Activated T-cell treated with anti-CD3 and anti-CD28 coated beads, Interleukin-2, amount 50 U/mL, for 24 hours (primary cell): ENCODE measurements around the gene STIMATE.

ENCODE experiments used
- DNase-seq: peaks from one replicate; pipeline ENCODE4 v3.0.0-alpha.2; 2020
- H3K27ac Mint-ChIP-seq: 2 replicates; pipeline ENCODE4 v1.8.0; 2020; ENCODE audit warnings: mild to moderate bottlenecking, mixed read lengths
- H3K27me3 Mint-ChIP-seq: 2 replicates; pipeline ENCODE4 v1.8.0; 2020; ENCODE audit warnings: mixed read lengths
- H3K36me3 Mint-ChIP-seq: 2 replicates; pipeline ENCODE4 v1.8.0; 2020; ENCODE audit warnings: low read depth, mixed read lengths
- H3K4me1 Mint-ChIP-seq: 2 replicates; pipeline ENCODE4 v1.8.0; 2020; ENCODE audit warnings: low read depth, mixed read lengths
- H3K4me3 Mint-ChIP-seq: 2 replicates; pipeline ENCODE4 v1.8.0; 2020; ENCODE audit warnings: mild to moderate bottlenecking, moderate library complexity, mixed read lengths
- H3K9me3 Mint-ChIP-seq: 2 replicates; pipeline ENCODE4 v1.8.0; 2020; ENCODE audit warnings: mixed read lengths

Gene STIMATE

DNA sequence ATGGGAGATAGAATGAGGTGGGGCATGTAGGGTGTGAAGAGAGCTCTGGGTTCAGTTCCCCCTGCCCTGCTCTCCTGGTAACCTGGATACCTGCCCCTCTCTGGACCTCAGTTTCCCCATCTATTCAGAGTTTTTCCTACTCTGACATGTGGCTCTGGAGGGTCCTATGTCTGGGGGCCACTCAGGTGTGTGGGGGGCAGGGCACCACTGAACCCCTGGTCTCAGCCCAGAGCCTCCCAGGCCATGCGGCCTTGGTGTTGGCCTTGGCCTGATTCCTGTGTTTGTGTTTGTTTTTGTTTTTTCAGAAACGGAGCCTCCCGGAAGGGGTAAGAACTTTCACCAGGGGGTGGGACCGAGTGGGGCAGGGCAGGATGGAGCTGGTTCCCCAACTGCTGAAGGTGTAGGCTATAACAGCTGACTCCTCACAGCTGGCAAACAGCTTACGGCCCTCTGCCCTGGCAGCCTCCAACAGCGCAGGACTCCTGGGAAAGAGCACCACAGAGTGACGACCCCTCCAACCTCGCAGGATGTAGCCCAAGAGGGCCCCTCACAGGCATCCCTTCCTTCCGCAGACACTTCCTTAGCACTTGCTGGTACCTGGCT, 101.9 kb downstream of the STIMATE start:
- Mint-ChIP-seq H3K9me3 (no peaks in the 10 kb centered on the region), H3K27ac (no peak overlapping the region)
- DNase-seq = no peak

DNA sequence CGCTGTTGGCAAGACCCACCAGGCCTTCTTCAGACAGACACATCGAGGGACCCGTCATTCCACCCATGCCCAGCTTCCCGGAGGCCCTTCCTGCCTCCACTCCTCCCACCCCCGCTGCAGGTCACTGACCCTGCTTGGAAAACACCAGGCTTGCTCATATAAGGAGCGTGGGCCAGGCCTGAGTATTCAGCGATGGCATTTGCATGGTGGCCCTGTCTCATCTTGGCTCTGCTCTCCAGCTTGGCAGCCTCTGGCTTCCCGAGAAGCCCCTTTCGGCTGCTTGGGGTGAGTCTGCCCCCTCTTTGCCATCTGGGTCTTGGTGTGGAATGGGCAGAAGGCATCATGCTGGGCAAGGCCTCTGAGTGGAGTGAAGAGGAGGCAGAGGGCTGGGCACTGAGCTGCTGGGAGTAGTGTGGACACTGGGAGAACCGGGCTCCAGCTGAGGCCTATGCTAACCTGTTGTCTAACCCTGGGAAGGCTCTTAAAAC, 102.7 kb downstream of the STIMATE start, which contains the start of gene ITIH3:
ITIH3 (plus strand) TSS at position 185 of the 488 bp plus-strand sequence; CDS start at position 193, 8 bp downstream.
- no peaks in the 10 kb centered on the region for H3K36me3 Mint-ChIP-seq
- H3K27me3 Mint-ChIP-seq = no peaks in the 10 kb centered on the region
- H3K4me3 Mint-ChIP-seq = no peak within 1 kb of the TSS
- H3K4me1 Mint-ChIP-seq = no peaks in the 10 kb centered on the region
- no peaks in the 10 kb centered on the region for H3K9me3 Mint-ChIP-seq
- no peak within 1 kb of the TSS for H3K27ac Mint-ChIP-seq
- no peak for DNase-seq

More for the DNA sequence above, 101.9 kb downstream of the STIMATE start:
- H3K4me3 Mint-ChIP-seq = no peak overlapping the region
- no peaks in the 10 kb centered on the region for H3K27me3 Mint-ChIP-seq
- H3K36me3 Mint-ChIP-seq = no peaks in the 10 kb centered on the region
- H3K4me1 Mint-ChIP-seq = no peaks in the 10 kb centered on the region

DNA sequence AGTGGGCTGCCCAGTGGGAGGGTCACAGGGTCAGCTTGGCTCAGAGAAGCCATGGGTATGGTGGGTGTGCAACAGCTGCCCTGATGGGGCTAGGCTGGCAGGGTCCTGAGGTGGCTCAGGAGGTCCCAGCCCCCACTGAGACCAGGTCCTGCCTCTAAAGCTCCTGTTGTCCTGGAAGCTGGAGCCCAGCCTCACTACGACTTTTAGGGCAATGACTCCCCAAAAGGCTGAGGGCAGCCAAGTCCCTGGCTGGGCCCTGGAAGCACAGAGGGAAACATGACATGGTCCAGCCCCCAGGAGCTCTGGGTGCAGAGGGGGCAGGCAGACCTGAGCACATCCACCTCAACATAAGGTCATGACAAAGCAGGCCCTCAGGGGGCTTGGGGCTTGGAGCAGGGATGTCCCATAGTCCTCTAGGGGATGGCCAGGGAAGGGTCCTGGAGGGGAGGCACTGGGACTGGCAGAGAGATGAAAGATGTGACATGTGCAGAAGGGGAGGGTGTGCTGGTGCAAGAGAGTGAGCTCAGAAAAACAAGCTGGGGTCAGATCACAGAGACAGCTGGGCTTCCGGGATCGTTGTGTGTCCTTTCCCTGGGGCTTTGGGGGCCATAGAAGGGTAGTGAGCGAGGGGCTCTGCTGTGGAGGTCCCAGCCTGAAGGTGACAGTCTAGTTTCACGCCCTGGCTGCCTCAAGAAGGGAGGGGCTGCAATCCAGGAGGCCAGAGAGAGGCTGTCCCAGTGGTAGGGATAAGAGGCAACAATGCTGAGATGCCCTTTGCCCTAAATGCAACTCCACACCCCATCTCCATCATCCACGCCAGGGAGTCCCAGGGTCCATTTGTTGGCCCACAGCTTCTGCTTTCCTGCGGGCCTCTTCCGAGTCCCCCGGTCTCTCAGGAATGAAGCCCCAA, 103.4 kb downstream of the STIMATE start:
- no peaks in the 10 kb centered on the region for H3K27me3 Mint-ChIP-seq
- no peaks in the 10 kb centered on the region for H3K36me3 Mint-ChIP-seq
- no peaks in the 10 kb centered on the region for H3K4me1 Mint-ChIP-seq
- no peak overlapping the region for H3K27ac Mint-ChIP-seq
- H3K4me3 Mint-ChIP-seq = no peak overlapping the region
- no peak for DNase-seq
- no peaks in the 10 kb centered on the region for H3K9me3 Mint-ChIP-seq

DNA sequence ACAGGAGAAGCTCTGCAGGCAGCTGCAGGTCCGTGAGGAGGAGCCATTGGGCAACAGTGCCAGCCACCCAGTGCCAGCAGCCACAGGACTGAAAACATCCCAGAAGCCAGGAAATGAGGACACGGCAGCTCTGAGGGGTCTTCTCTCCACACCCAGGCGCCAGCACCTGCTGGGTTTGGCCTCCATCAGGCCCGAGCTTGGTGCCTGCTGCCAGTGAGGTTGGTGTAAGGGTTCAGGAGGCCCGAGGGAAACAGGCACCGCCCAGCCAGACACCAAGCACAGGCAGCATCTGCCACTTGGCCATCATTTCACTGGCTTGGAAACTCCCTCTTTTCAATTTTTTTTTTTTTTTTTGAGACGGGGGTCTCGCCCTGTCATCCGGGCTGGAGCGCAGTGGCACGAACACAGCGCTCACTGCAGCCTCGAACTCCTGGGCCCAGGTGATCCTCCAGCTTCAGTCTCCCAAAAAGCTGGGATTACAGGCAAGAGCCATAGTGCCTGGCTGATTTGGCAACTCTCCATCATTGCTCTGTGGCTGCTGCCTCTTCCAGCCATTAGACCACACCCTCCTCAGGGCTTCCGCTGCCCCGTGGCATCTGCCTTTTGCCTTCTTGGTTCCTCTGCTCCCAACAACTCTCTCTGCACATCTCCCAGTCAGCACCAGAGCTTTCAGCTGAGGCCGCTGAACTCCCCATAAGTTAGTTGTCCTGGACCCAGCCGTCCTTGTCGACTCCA, 104.2 kb downstream of the STIMATE start:
- H3K9me3 Mint-ChIP-seq = no peaks in the 10 kb centered on the region
- H3K27me3 Mint-ChIP-seq = no peaks in the 10 kb centered on the region
- H3K4me1 Mint-ChIP-seq = no peaks in the 10 kb centered on the region
- H3K4me3 Mint-ChIP-seq = no peak overlapping the region
- no peaks in the 10 kb centered on the region for H3K36me3 Mint-ChIP-seq
- no peak overlapping the region for H3K27ac Mint-ChIP-seq
- DNase-seq = no peak

DNA sequence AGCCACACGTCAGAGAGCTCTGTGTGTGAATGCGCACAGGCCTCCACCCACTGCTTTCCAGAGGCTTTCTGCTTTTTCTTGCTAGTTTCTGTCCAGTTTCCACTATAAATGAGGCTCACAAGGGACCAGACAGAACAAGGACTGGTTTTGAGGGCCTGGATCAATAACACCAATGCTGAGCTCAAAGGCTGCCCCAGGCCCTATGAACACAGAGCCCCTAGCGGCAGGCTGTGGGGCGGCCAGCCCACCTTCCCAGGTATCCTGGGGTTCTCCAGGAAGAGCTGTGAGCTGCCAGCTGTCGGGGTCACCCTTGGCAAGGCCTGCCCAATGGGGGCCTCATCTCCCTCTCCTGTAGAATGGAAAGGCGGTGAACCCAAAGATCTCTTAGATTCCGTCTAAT, 104.9 kb downstream of the STIMATE start:
- no peaks in the 10 kb centered on the region for H3K9me3 Mint-ChIP-seq

DNA sequence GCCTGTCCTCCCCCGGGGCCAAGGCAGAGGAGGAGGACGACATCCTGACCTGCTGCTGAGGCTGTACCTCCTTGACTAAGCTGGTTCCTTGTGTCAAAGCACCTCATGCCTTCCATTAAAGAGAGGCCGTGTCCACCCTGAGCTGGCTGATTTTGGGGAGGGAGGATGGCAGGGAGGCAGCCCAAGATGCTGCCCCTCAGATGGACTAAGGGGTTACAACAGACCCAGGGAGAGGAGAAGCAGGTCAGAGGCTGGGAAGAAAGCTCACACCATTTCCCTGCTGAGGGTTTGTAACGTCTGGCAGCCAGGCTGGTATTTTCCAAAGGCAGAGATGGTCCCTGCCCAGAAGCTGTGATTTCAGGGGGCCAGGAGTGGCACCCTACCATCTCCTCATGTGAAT, 105.4 kb downstream of the STIMATE start:
- H3K4me1 Mint-ChIP-seq = no peaks in the 10 kb centered on the region
- no peak overlapping the region for H3K27ac Mint-ChIP-seq
- H3K4me3 Mint-ChIP-seq = no peak overlapping the region
- no peak for DNase-seq
- H3K36me3 Mint-ChIP-seq = no peaks in the 10 kb centered on the region
- H3K27me3 Mint-ChIP-seq = no peaks in the 10 kb centered on the region
- H3K9me3 Mint-ChIP-seq = no peaks in the 10 kb centered on the region

More for the DNA sequence above, 104.9 kb downstream of the STIMATE start:
- H3K4me3 Mint-ChIP-seq = no peak overlapping the region
- H3K36me3 Mint-ChIP-seq = no peaks in the 10 kb centered on the region
- DNase-seq = no peak
- no peak overlapping the region for H3K27ac Mint-ChIP-seq
- H3K27me3 Mint-ChIP-seq = no peaks in the 10 kb centered on the region
- H3K4me1 Mint-ChIP-seq = no peaks in the 10 kb centered on the region

DNA sequence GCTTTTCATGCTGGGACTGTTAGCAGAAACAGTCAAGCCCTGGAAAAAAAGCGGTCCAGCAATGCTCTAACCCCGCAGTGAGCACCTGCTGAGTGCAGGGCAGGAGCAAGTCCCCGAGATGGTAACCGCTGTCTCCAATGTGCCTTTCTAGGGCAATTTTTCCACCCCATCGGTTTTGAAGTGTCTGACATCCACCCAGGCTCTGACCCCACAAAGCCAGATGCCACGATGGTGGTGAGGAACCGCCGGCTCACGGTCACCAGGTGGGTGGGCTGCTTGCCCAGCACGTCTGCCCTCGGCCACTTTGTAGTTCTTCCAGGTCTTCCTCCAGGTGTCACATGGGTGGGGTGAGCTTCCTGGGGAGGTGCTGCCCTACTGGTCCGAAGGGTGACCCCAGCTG, 106.0 kb downstream of the STIMATE start:
- Mint-ChIP-seq H3K36me3 (no peaks in the 10 kb centered on the region), H3K4me1 (no peaks in the 10 kb centered on the region), H3K4me3 (no peak overlapping the region), H3K27me3 (no peaks in the 10 kb centered on the region), H3K9me3 (no peaks in the 10 kb centered on the region), H3K27ac (no peak overlapping the region)
- DNase-seq = no peak

DNA sequence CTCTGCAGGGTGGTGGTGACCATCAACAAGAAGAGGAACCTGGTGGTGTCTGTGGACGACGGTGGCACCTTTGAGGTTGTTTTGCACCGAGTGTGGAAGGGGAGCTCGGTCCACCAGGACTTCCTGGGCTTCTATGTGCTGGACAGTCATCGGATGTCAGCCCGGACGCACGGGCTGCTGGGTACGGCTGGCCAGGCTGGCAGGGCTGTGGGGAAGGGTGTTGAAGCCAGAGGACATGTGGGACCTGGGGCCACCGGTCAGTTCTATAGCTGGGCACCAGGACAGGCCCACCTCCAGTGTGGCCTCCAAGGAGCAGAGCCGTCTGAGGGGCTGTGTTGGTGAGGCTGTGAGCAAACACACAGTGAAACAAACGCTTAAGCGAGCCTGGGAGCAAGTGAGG, 106.6 kb downstream of the STIMATE start:
- Mint-ChIP-seq H3K4me1 (no peaks in the 10 kb centered on the region), H3K4me3 (no peak overlapping the region), H3K27me3 (no peaks in the 10 kb centered on the region), H3K36me3 (no peaks in the 10 kb centered on the region), H3K27ac (no peak overlapping the region), H3K9me3 (no peaks in the 10 kb centered on the region)
- DNase-seq = no peak

DNA sequence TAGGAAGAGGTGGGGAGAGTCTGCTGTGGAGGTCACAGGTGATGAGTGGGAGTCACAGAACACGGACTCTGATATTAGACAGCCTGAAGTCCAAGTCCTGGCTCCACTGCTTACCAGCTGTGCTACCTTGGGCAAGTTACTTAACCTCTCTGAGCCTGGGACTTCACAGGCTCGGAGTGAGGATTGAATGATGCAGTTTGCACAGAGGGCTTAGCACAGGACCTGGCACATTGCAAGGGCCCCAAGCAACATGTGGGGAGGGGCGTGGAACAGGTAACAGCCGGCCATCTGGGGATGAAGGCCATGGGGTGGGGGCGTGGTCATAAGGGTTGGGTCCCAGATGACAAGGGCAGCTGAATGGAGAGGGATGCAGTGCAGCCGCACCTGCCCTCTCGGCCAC, 107.0 kb downstream of the STIMATE start:
- Mint-ChIP-seq H3K4me3 (no peak overlapping the region), H3K36me3 (no peaks in the 10 kb centered on the region), H3K4me1 (no peaks in the 10 kb centered on the region), H3K9me3 (no peaks in the 10 kb centered on the region), H3K27me3 (no peaks in the 10 kb centered on the region), H3K27ac (no peak overlapping the region)
- no peak for DNase-seq

DNA sequence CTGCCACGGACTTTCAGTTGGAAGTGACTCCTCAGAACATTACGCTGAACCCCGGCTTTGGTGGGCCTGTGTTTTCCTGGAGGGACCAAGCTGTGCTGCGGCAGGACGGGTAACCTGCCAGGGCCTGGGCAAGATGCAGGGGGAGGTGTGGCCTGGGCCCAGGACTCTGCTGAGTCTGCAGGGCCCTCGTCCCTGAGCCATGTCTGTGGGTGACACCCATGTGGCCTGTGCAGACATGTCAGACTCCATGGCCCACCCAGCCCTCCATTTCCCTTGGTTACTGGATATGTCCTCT, 107.7 kb downstream of the STIMATE start:
- Mint-ChIP-seq H3K27me3 (no peaks in the 10 kb centered on the region), H3K4me1 (no peaks in the 10 kb centered on the region), H3K9me3 (no peaks in the 10 kb centered on the region), H3K27ac (no peak overlapping the region), H3K36me3 (no peaks in the 10 kb centered on the region), H3K4me3 (no peak overlapping the region)
- DNase-seq = no peak

DNA sequence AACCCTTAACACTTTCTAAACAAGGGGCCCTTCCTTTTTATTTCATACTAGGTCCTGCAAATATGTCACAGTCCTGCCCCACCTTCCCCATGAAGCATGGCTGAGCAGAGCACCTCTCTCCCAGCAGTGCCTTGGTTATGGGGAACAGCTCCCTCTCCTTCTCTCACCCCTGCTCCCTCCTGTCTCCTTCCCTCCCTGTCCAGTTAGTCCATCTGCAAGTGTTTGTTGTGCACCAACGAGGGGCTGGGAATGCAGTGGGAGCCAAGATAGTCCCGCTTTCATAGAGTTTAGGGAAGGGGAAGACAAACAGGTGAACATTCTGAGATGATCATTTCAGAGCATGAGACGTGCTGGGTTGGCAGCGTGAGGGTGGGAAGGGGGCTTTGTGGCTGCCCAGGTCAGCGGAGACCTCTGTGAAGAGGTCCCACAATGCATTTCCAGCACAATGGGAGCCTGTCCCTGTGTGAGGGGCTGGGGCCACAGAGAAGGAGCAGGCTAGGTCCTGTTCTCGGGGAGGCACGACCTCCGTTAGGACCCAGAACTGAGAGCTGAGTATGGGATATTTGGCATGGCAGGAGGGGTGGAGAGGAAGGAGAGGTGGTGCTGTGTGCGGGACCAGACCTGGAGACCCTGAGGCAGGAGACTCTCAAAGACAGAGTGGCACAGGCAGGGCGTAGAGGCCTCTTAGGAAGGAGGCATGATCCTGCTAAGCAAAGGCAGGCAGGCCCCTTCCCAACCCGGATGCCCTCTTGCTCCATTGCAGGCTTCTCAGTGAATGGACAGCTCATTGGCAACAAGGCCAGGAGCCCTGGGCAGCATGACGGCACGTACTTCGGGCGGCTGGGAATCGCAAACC, 108.2 kb downstream of the STIMATE start:
- Mint-ChIP-seq H3K4me3 (no peak overlapping the region), H3K27me3 (no peaks in the 10 kb centered on the region), H3K4me1 (no peaks in the 10 kb centered on the region), H3K9me3 (no peaks in the 10 kb centered on the region), H3K27ac (no peak overlapping the region), H3K36me3 (no peaks in the 10 kb centered on the region)
- DNase-seq = no peak

DNA sequence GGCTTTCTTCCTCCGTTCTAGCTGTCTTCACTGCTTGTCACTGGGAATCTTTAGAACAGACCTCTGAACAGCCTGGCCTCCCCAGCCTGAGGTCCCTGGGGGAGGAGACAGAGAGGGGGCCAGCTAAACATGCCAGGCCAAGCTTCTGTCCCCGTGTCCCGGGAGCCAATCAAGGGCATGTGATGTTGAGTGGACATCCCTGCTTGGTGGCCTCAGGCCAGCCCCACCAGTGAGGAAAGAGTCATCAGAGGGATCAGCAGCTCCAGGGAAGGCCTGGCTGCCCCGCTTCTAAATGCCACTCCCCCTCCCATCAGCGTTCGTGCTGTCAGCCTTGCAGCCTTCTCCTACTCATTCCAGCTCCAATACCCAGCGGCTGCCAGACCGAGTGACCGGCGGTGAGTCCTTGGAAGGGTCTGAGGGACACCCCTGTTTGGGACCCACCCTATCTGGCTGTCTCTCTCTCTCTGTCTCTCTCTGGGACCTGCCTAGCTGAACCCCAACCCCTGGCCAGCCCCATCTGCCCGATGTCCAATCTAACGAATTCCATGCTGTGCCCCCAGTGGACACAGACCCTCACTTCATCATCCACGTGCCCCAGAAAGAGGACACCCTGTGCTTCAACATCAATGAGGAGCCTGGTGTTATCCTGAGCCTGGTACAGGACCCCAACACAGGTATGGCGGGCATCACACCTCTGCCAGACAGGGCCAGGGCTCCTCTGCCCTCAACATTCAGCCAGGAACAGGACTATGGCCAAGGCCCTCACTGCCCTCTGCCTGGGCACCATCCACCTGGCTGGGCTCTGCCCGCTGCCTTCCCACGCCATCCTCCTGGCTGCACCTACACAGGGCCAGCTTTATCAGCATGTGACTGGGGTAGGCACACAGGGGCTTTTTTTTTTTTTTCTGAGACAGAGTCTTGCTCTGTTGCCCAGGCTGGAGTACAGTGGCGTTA, 109.4 kb downstream of the STIMATE start:
- no peak for DNase-seq
- no peaks in the 10 kb centered on the region for H3K27me3 Mint-ChIP-seq
- no peaks in the 10 kb centered on the region for H3K36me3 Mint-ChIP-seq
- no peak overlapping the region for H3K4me3 Mint-ChIP-seq
- H3K27ac Mint-ChIP-seq = no peak overlapping the region
- H3K4me1 Mint-ChIP-seq = no peaks in the 10 kb centered on the region
- H3K9me3 Mint-ChIP-seq = no peaks in the 10 kb centered on the region

DNA sequence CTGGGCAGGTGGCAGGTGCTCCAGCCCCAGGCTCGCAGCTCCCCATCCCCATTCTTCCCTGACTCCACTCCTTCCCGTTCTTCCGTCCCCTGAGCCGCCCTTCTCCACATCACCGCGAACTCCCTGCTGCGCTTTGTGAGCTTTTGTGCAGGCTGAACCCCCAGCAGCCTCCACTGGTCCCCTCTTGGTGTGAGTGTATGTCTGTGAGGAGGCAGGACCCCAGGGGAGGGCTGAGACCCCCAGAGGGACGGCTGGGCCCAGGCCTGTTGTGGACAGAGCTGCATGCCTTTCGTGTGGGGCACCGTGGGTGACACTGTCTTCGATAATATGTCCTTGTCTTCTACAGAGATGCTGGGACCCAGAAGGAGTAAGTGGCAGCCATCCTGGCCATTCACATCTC, 110.1 kb downstream of the STIMATE start:
- H3K27me3 Mint-ChIP-seq = peaks cover 5% of the 10 kb centered on the region
- no peak for DNase-seq
- no peaks in the 10 kb centered on the region for H3K4me1 Mint-ChIP-seq
- H3K9me3 Mint-ChIP-seq = no peaks in the 10 kb centered on the region
- no peak overlapping the region for H3K27ac Mint-ChIP-seq
- H3K4me3 Mint-ChIP-seq = no peak overlapping the region
- H3K36me3 Mint-ChIP-seq = no peaks in the 10 kb centered on the region
